ENCODE results near the gene ADCY5. TPM values are rescaled to one million over a fixed set of nuclear protein-coding genes. Genes with fewer than 3 reads are reported as not detected.

ADCY5 gene
- total RNA-seq, 1 experiment from 2014 or later: 0.49 TPM

- intact Hi-C loops (cut with micrococcal nuclease): no loop called here
- Histone ChIP-seq H3K4me3 (replicated peaks in 1 of 2; ENCODE audit: low read depth in 1 of 2, low read length in 2 of 2) (no peak overlapping the region), H3K9me2 (ENCODE audit: insufficient read depth) (no peaks in the 10 kb centered on the region), H2AFZ (ENCODE audit: low read depth, low read length, poor library complexity, severe bottlenecking) (no peak overlapping the region), H4K20me1 (ENCODE audit: insufficient read depth) (no peaks in the 10 kb centered on the region), H3K9me3 (ENCODE audit: control insufficient read depth in 1 of 2, insufficient read depth in 1 of 2, low read depth in 1 of 2, low read length in 2 of 2) (no peaks in the 10 kb centered on the region), H3K79me2 (ENCODE audit: insufficient read depth, low read length) (no peaks in the 10 kb centered on the region), H3K9ac (ENCODE audit: low read length) (no peak overlapping the region), H3K36me3 (ENCODE audit: control insufficient read depth in 1 of 2, insufficient read depth in 2 of 2, low read length in 2 of 2) (no peaks in the 10 kb centered on the region), H3K27ac (ENCODE audit: low read depth, low read length) (no peak overlapping the region), H3K4me1 (ENCODE audit: control insufficient read depth in 1 of 2, insufficient read depth in 2 of 2, low read length in 2 of 2) (no peaks in the 10 kb centered on the region), H3K4me2 (ENCODE audit: low read length) (no peak overlapping the region), H3K27me3 (ENCODE audit: insufficient read depth, low read length) (peaks cover 17% of the 10 kb centered on the region; the same call in 1 of the 2 replicates)
- ChIA-PET RAD21 (ENCODE audit: low non-redundant PET in 1 of 2, low total read pairs in 2 of 2, uncharacterized antibody in 2 of 2, unreplicated experiment in 2 of 2) (no interaction called here), POLR2A (no interaction called here), CTCF (no interaction called here)
- ATAC-seq (no peak), DNase-seq (ENCODE audit: low read depth, low spot score) (no peak)
- TF ChIP-seq, protein P1, sequence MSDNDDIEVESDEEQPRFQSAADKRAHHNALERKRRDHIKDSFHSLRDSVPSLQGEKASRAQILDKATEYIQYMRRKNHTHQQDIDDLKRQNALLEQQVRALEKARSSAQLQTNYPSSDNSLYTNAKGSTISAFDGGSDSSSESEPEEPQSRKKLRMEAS (IDR thresholded peaks at IDR 0.05): no peak
- TF ChIP-seq JUND (IDR thresholded peaks at IDR 0.05) (no peak), EZH2 (IDR thresholded peaks at IDR 0.05) (no peak), CEBPB (IDR thresholded peaks at IDR 0.05; ENCODE audit: low read depth) (no peak), YY1 (IDR thresholded peaks at IDR 0.05; ENCODE audit: extremely low read depth, insufficient replicate concordance, low read depth, low read length) (no peak), EGR1 (IDR thresholded peaks at IDR 0.05; ENCODE audit: low read depth) (no peak), ZFX (IDR thresholded peaks at IDR 0.05) (no peak), FOSL1 (IDR thresholded peaks at IDR 0.05; ENCODE audit: low read depth) (no peak), SIN3A (IDR thresholded peaks at IDR 0.05; ENCODE audit: low read depth) (no peak), POLR2A (IDR thresholded peaks at IDR 0.05; ENCODE audit: borderline replicate concordance, extremely low read depth, insufficient read depth, insufficient read length) (no peak), ELF1 (IDR thresholded peaks at IDR 0.05; ENCODE audit: borderline replicate concordance, low read depth) (no peak), POLR2AphosphoS5 (IDR thresholded peaks at IDR 0.05; ENCODE audit: low read depth, low read length) (no peak), ZBTB33 (IDR thresholded peaks at IDR 0.05; ENCODE audit: extremely low read depth, insufficient replicate concordance, low read length) (no peak), SP1 (IDR thresholded peaks at IDR 0.05; ENCODE audit: low read depth) (no peak), RAD21 (IDR thresholded peaks at IDR 0.05; ENCODE audit: low read depth) (no peak), SRF (IDR thresholded peaks at IDR 0.05; ENCODE audit: low read depth) (no peak), CTCF (IDR thresholded peaks at IDR 0.05 in 2 of 3, conservative IDR thresholded peaks at IDR 0.05 in 1 of 3; ENCODE audit: borderline replicate concordance in 1 of 3, insufficient read depth in 1 of 3, low read depth in 2 of 3, low read length in 2 of 3) (no peak)
- TF ChIP-seq, protein P2, sequence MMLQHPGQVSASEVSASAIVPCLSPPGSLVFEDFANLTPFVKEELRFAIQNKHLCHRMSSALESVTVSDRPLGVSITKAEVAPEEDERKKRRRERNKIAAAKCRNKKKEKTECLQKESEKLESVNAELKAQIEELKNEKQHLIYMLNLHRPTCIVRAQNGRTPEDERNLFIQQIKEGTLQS (IDR thresholded peaks at IDR 0.05): no peak
- TF ChIP-seq, protein P3, sequence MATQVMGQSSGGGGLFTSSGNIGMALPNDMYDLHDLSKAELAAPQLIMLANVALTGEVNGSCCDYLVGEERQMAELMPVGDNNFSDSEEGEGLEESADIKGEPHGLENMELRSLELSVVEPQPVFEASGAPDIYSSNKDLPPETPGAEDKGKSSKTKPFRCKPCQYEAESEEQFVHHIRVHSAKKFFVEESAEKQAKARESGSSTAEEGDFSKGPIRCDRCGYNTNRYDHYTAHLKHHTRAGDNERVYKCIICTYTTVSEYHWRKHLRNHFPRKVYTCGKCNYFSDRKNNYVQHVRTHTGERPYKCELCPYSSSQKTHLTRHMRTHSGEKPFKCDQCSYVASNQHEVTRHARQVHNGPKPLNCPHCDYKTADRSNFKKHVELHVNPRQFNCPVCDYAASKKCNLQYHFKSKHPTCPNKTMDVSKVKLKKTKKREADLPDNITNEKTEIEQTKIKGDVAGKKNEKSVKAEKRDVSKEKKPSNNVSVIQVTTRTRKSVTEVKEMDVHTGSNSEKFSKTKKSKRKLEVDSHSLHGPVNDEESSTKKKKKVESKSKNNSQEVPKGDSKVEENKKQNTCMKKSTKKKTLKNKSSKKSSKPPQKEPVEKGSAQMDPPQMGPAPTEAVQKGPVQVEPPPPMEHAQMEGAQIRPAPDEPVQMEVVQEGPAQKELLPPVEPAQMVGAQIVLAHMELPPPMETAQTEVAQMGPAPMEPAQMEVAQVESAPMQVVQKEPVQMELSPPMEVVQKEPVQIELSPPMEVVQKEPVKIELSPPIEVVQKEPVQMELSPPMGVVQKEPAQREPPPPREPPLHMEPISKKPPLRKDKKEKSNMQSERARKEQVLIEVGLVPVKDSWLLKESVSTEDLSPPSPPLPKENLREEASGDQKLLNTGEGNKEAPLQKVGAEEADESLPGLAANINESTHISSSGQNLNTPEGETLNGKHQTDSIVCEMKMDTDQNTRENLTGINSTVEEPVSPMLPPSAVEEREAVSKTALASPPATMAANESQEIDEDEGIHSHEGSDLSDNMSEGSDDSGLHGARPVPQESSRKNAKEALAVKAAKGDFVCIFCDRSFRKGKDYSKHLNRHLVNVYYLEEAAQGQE (IDR thresholded peaks at IDR 0.05; ENCODE audit: low read depth): no peak
- BruUV-seq (replicated peaks): no TSS peak
Observed at GRCh38 chr3:123294296-123294938, 154.5 kb downstream of the ADCY5 start.
